H7 (cell line): Measurements from ENCODE around the gene LEAP2. TPM values are rescaled to one million over a fixed set of nuclear protein-coding genes. Genes with fewer than 3 reads are reported as not detected.
"Not testable (repeated sequence)": the region's sequence is repeated elsewhere in the genome, so short reads cannot be mapped to it uniquely, and the experiment has no call there.

ENCODE experiments used
- DNase-seq: peaks from one replicate; pipeline ENCODE4 v3.0.0; 2012
- H3K27me3 ChIP-seq: 2 replicates; pipeline ENCODE4 v1.6.0; 2011; ENCODE audit warnings: mild to moderate bottlenecking, low read length; ENCODE audit not compliant: control insufficient read depth, insufficient read depth
- H3K36me3 ChIP-seq: replicated peaks from 2 replicates; pipeline ENCODE4 v1.5.1; 2011; ENCODE audit warnings: low read length; ENCODE audit not compliant: control insufficient read depth, insufficient read depth
- H3K4me3 ChIP-seq: 2 replicates; pipeline ENCODE4 v1.5.1; 2011; ENCODE audit warnings: low read depth, mild to moderate bottlenecking, control low read depth, low read length, moderate library complexity; ENCODE audit not compliant: insufficient read depth
- total RNA-seq: library from RNA; depleted of rRNA; stranded (reverse); fragments of >200 nt; shearing (Covaris generic); gene quantifications from 2 replicates; pipeline ENCODE4 v1.2.3, GENCODE V29; 2014

LEAP2 gene
- total RNA-seq, 1 experiment from 2014 or later = 0.94 TPM

DNA sequence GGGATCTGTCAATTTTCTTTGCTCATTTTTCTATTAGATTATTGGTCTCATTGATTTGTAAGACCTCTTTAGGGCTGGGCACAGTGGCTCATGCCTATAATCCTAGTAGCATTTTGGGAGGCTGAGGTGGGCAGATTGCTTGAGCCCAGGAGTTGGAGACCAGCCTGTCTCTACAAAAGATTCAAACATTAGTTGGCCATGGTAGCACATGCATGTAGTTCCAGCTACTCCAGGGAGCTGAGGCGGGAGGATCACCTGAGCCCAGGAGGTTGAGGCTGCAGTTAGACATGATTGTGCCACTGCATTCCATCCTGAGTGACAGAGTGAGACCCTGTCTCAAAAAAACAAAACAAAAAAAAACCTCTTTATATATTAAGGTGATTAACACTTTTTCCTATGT lies 36.6 kb upstream of the LEAP2 start:
- no peaks in the 10 kb centered on the region for H3K36me3 ChIP-seq
- no peak for DNase-seq
- H3K27me3 ChIP-seq = no peaks in the 10 kb centered on the region; the same call in 1 of the 2 replicates
- no peak overlapping the region for H3K4me3 ChIP-seq

DNA sequence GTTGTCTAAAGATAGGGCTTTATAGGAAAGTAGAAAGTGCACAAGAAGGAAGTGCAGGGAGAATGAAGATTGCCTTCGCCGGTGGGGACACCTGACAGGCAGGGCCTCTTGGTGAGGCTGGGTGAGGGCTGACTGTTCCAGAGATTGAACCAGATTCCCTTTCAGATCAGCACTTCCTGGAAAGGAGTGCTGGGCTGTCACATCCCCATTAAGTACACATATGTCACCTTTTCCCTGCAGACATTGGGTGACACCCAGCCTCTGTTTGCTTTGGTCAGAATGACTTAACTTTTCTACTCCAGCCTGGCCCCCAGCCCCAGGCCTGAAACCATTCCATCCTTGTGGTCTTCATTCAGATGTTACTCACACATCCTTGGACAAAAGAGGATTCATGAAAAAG lies 35.6 kb upstream of the LEAP2 start:
- H3K36me3 ChIP-seq = no peaks in the 10 kb centered on the region
- DNase-seq = no peak
- no peak overlapping the region for H3K4me3 ChIP-seq
- H3K27me3 ChIP-seq = no peaks in the 10 kb centered on the region; the same call in 1 of the 2 replicates

DNA sequence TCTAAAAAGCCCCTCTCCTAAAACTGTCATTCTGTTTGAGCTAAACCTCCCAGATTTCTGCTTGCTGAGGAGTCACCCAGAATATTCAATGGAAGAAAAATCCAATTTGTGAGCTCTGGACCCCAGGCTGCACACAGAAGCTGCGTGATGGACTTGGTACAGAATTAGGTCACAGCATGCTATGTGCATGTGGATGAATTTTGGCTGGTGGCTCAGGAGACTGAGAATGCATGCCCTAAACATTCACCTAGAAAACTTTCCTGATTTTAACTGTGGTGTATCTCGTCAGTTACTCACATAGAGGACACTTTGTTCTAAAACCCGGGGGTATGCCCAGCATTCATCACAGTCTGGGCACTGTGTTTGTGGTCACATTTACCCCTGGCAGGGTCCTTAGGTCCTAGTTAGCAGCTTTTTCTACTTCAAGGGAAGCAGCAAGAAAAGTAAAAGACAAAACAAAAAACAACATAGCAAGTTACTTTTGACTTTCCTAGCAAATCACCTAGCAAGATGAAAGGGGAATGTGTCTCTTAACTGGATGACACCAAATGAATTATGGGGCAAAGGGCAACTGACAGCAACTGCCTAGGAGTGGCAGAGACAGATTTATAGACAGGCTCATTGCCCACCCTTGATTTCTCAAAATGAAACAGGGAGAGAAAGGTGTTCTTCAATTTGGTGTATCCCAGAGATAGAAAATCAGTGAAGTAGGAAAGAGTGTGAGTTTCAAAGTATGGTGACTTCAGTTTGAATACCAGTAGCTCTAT lies 34.8 kb upstream of the LEAP2 start:
- Histone ChIP-seq H3K36me3 (no peaks in the 10 kb centered on the region), H3K27me3 (no peaks in the 10 kb centered on the region), H3K4me3 (no peak overlapping the region)
- no peak for DNase-seq

DNA sequence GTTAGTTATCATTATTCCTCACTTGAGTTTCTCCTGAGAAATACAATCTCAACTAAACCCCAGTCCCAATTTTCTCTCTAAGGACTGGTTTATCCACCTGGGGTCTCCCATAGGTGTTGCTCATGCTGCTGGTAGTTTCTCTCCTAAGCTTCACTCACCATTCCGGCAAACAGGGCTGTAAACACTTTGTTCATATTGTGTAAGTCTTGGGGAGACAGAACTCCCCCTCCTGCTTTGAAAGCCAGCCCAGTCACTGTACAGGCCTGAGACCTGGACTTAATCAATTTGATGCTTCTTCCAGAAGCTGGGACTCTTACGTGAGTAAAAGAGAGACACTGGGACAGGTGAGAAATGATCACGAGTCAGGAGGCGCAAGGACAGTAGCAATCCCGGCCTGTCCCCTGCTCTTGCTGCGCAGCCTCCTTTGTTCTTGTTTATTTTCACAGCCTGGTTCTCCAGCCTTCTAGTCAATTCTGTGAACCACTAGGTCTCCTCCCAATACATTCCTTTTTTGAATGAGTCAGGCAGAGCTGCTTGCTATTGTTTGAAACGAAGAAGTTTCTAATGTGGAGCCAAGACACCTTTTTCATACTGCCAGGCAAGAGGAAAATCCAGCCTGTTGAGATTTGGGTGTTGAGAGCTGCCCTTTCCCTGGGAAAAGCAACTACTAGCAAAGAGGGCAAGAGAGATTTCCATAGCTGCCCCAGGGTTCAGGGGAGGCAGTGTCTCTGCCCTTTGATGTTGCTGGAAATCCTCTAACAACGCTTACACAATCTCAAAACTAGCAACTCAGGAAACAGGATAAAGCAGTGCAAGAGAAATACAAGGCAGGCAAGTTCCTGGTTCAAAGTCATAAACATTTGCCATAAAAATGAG lies 33.8 kb upstream of the LEAP2 start:
- Histone ChIP-seq H3K36me3 (no peaks in the 10 kb centered on the region), H3K4me3 (no peak overlapping the region), H3K27me3 (no peaks in the 10 kb centered on the region)
- DNase-seq = no peak

DNA sequence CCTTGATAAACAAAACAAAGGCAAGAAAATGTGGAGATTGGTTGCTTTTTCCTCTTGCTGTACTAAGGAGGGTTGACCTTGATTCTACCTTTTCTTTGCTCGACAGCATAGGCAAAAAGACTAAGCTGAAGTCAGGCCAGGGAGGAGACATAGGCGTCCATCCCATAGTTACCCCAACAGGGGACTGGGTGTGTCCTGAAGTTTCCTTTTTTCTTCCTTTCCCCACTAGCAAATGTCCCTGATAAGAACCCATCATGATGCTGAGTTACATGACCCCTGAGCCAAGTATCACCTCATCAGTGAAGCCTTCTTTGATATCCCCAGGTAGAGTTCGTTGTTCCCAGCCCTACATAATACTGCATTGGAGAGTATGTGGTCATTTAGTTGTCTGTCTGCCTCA lies 33.2 kb upstream of the LEAP2 start:
- no peak for DNase-seq
- no peaks in the 10 kb centered on the region for H3K27me3 ChIP-seq
- H3K4me3 ChIP-seq = no peak overlapping the region

DNA sequence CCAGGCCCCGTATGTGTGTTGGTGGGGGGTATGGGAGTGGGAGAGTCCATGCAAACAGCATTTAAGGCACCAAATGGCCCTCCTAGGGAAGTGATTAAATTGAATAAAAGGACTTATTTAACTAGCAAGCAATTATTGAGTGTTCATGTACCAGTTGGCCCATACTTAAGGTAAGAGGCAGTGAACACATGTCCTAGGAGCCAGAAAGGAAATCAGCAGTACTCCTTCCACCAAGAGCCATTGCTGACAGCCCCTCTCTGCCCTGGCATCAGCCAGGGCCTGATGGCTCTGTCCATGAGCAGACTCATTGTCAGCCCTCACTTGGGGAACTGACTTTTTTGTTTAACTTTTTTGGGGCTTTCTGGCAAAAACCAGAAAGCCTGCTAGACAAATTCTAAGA lies 32.6 kb upstream of the LEAP2 start:
- Histone ChIP-seq H3K4me3 (no peak overlapping the region), H3K27me3 (no peaks in the 10 kb centered on the region), H3K36me3 (no peaks in the 10 kb centered on the region)
- DNase-seq = no peak

More for the DNA sequence above, 33.2 kb upstream of the LEAP2 start:
- H3K36me3 ChIP-seq = no peaks in the 10 kb centered on the region

DNA sequence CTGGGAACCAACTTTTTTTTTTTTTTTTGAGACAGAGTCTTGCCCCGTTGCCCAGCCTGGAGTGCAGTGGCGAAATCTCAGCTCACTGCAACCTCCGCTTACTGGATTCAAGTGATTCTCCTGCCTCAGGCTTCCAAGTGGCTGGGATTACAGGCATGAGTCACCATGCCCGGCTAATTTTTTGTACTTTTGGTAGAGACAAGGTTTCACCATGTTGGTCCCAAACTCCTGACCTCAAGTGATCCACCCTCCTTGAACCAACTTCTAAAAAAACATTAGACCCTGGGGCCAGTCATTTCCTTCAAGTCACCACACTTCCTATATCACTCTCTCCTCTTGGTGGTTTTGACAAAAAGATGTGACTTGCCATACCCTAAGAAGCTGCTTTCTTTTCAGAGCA lies 32.2 kb upstream of the LEAP2 start:
- no peaks in the 10 kb centered on the region for H3K27me3 ChIP-seq
- no peaks in the 10 kb centered on the region for H3K36me3 ChIP-seq
- no peak overlapping the region for H3K4me3 ChIP-seq
- DNase-seq = no peak

DNA sequence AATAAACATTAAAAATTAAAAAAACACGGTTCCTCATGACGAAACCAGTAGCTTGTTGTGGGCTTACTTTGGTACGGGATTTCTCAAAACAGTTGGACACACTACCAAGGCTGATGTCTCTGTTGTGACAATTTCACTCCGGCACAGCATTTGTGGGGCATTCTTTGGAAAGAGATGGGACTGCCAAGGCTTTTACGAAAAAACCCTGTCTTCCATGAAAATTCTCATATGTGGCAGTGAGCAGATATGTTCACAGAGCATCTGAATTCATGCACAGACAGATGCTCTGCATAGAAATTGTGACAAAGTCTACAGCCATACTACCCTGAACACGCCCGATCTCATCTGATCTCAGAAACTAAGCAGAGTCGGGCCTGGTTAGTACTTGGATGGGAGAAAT lies 25.2 kb upstream of the LEAP2 start:
- no peak overlapping the region for H3K4me3 ChIP-seq
- no peaks in the 10 kb centered on the region for H3K36me3 ChIP-seq
- DNase-seq = no peak
- no peaks in the 10 kb centered on the region for H3K27me3 ChIP-seq

DNA sequence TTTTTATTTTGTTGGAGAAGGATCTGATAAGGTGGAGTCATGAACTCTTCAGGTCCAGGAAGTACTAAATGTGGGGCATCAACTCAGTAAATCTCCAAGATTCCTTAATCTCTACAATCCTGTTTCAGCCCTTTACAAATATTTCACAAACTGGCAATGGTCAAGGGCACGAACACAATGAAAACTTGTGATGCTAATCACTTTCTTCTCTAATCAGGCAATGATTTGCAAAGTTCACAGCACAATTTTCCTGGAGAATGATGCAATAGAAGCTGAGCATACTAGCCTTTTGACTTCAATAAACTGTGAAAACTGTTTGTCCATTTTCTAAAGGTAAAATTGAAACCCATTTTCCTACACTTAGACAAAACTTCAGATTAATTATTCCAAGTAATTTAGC lies 24.1 kb upstream of the LEAP2 start:
- DNase-seq = no peak
- no peaks in the 10 kb centered on the region for H3K27me3 ChIP-seq
- H3K36me3 ChIP-seq = no peaks in the 10 kb centered on the region
- H3K4me3 ChIP-seq = no peak overlapping the region

DNA sequence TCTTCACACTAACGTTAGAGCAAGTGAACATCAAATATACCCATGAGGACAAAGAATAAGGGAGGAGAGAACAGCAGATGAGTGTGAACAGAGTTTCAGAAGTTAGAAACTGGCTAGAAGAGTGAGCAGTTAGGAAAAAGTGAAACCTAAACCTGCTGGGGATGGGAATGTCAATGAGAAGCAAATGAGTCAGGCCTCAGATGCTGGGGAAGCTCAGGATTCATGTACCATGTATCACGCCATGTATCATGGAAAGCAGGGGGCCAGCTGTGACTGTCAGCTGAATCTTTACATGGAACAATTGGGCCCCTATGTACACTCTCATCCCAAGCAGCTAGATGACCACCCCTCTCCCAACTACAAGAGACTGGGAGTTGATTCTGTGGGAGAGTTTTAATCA lies 23.4 kb upstream of the LEAP2 start:
- DNase-seq = no peak
- Histone ChIP-seq H3K4me3 (no peak overlapping the region), H3K27me3 (no peaks in the 10 kb centered on the region), H3K36me3 (no peaks in the 10 kb centered on the region)

DNA sequence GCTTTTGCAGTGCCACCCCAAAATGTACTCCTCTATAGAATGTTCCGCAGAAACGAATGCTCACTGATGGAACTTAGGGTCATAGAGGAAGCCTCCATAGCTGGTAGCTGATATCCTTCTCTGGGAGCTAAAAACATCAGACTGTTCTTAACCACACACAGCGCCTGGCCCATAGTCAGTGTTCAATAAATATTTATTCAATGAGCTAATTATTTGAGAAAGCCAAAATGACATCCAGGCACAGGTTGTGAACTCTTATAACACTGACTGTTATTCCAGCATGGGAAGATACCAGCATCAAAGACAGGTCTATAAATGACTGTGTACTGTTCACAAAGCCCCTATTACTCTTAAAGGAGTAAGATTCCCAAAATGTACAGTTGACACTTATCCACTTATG lies 20.1 kb upstream of the LEAP2 start:
- no peak for DNase-seq

DNA sequence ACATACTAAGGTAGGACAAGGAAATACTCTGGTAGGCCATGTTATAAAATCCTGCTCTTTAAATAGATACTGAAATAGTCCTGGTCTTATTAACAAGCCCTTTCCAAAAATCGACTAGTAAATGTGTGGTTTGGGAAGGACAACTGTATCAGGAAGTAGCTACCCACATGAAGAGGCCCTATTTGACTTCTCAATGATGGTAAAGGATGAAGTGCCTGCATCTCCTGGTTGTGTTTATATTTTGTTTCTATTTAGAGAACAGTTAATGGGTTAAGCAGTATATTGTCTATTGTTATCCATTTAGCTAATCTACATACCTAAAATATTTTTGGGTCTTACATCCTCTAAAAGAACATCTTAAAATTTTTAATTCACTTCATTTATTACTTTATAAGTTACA lies 19.7 kb upstream of the LEAP2 start:
- no peak for DNase-seq
- no peak overlapping the region for H3K4me3 ChIP-seq
- H3K27me3 ChIP-seq = no peaks in the 10 kb centered on the region
- no peaks in the 10 kb centered on the region for H3K36me3 ChIP-seq

More for the DNA sequence above, 20.1 kb upstream of the LEAP2 start:
- no peak overlapping the region for H3K4me3 ChIP-seq
- no peaks in the 10 kb centered on the region for H3K36me3 ChIP-seq
- no peaks in the 10 kb centered on the region for H3K27me3 ChIP-seq

DNA sequence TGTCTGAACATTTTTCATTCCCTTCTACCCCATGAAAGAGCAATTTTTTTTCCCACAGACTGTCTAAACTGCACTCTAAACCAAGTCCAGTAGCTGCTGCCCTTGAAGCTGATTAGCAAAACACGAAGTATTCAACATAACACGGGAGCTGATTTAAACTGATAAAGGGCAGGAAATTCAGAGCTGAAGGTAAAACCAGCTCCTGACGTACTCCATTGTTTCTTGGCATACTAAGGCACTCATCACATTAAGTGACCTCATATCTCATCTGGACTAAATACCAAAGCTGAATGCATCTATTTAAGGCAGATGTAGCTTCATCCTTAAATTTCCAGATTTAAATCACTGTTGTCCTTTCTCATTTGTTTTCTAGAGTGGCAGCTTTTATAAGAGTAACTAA lies 19.2 kb upstream of the LEAP2 start:
- Histone ChIP-seq H3K36me3 (no peaks in the 10 kb centered on the region), H3K4me3 (no peak overlapping the region), H3K27me3 (no peaks in the 10 kb centered on the region)
- no peak for DNase-seq

DNA sequence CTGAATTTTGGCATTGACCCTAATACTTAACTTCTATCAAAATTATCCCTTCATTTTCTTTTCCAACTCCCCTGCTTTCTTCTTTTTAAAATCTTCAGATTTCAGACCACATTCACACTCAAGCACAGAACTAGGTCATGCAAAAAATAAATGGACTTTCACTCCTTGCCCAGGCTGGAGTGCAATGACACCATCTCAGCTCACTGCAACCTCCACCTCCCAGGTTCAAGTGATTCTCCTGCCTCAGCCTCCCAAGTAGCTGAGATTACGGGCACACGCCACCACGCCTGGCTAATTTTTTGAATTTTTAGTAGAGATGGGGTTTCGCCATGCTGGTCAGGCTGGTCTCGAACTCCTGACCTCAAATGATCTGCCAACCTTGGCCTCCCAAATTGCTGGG lies 18.5 kb upstream of the LEAP2 start:
- DNase-seq, H3K27me3 ChIP-seq, H3K36me3 ChIP-seq, H3K4me3 ChIP-seq: not testable (repeated sequence)

DNA sequence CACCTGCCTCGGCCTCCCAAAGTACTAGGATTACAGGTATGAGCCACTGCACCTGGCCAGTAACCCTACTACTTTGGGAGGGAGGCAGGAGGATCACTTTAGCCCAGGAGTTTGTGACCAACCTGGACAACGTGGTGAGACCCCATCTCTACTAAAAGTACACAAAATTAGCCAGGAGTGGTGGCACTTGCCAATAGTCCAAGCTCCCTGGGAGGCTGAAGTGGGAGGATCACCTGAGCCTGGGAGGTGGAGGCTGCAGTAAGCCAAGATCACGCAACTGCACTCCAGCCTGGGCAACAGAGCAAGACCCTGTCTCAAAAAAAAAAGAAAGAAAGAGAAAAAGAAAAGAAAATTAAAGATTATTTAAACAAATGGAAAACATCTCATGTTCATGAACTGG lies 17.5 kb upstream of the LEAP2 start:
- no peak for DNase-seq
- no peaks in the 10 kb centered on the region for H3K36me3 ChIP-seq
- no peak overlapping the region for H3K4me3 ChIP-seq
- no peaks in the 10 kb centered on the region for H3K27me3 ChIP-seq
